ENCODE data around the gene POLE.

- TF ChIP-seq CTCF (IDR thresholded peaks at IDR 0.05), result peak in 2 of 12 donors; percentile 4 to 25
- TF ChIP-seq POLR2A (IDR thresholded peaks at IDR 0.05), result peak; percentile 61 to 64
These were observed at the start of gene POLE, which contains the start of gene PXMP2 for GRCh38 chr12:132687211-132688164.

Data from heart left ventricle (tissue), 13 donors.